ENCODE measurements around the gene TMEM196.

Gene TMEM196

DNA sequence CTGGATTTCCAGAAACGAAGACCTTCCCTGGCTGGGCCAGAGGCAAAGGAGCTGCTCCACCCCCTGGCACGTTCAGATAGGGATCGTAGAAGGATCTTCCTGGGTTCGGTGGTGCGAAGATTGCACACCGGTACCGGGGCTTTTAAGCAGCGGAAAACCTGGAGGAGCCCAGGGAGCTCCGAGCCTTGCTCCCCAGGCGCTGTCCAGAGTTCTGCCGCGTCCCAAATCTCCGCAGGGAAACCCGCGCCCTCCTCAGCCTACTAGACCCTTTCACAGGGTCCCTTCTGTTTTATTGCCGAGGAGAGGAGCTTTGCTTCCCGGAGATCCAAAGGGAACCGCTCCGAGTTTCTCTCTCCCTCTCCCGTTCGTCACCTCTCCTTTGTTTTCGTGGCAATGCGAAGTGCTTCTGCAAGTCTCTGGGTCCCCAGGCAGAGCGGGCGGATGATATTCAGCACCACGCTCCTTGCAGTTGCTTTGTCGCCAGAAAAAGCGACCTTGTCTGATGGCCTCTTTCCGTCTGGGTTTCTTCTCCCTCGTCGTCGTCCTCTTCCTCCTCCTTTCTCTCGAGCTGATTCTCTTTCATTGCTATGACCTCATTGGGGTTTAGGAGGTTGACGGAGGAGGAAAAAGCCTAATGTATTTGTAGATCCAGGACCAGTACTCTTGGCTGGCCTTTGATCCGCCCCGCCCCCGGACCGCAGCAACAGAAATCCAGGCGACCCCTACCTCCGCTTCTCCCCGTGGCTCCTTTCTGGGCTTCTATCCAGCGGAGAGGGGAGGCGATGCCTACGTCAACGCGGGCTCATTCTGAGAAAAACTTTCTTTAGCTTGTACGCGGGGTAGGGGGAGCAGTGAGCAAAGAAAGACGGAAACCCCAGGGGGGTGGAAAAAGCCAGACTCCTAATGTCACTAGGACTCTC is at the start of gene TMEM196:
Gene TMEM196 (minus strand): TSS at position 777 of the 920 bp plus-strand sequence. CDS start 921 bp downstream, outside the sequence.
- DNase-seq (ENCODE audit: extremely low read depth in 1 of 2, low read depth in 1 of 2) = no peak

DNA sequence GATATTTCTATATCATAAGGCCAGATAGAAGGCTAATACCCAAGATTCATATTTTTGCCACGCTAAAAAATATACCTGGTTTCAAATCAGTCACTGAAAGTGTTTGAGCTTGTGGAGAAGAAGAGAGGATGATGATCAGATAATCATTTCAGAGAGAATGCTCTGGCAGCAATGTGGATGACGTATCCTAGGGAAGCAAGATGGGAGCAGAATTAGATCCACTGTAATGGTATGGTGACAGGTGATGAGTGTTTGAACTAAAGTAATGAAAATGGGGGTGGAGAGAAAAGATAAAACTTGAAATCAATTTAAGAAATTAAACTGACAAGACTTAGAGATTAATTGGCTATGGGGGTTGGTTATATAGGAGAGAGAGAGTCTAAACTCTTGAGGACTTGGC is 42.7 kb upstream of the TMEM196 start:
- no peak for DNase-seq (ENCODE audit: extremely low read depth in 1 of 2, low read depth in 1 of 2)

DNA sequence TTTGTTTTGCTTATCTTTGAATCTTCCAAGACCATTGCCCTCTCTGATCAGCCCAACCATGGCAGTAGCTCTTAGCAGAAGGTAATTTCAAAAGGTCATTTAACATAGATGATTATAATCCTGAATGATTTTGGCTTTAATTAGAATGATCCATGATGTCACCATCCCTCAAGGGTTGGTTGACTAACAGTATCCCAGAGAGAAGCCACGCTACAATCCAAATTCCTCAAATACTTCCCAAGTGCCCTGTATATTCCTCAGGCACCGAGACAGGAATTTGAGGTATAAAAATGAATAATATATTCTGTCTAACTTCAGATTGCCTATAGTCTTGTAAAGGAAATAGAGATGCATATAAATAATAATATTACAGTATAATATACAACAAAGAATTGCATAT is 42.1 kb upstream of the TMEM196 start:
- DNase-seq (ENCODE audit: extremely low read depth in 1 of 2, low read depth in 1 of 2) = no peak

DNA sequence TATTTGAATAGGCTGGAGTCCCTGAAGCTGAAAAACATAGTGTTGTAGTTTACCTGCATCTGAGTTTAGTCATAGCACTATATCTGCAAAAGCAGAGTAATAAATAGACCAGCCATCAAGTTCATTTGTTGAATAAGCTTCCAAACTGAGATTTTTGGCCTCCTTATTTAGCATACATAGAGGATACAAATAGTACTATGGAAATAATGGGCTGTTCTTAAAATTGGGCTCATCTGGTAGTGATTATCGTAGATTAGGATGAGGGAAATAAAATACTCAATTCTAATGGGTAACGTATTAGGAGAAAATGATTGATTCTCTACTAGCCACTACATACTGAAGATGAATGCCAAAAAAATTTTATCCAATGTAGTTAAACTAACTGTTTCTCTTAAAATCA is 41.4 kb upstream of the TMEM196 start:
- DNase-seq (ENCODE audit: extremely low read depth in 1 of 2, low read depth in 1 of 2) = no peak

DNA sequence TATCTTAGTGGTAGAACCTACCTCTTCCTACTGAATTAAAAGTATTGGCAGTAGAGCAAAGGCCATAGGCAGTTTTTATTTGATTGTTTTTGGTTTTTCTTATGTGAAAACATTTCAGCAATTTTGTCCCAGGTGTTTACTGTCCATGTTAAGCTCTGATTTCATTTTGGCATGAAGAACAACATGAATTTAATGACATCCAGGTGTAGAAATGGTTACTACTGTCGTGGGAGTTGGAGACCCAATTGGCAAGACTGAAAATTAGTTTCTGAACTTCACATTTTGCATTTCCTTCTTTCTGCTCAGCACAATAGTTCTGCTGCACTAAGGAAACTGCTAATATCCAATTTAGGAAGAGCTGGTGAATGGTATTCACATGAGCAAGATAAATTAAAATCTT is 38.0 kb upstream of the TMEM196 start:
- no peak for DNase-seq (ENCODE audit: extremely low read depth in 1 of 2, low read depth in 1 of 2)

DNA sequence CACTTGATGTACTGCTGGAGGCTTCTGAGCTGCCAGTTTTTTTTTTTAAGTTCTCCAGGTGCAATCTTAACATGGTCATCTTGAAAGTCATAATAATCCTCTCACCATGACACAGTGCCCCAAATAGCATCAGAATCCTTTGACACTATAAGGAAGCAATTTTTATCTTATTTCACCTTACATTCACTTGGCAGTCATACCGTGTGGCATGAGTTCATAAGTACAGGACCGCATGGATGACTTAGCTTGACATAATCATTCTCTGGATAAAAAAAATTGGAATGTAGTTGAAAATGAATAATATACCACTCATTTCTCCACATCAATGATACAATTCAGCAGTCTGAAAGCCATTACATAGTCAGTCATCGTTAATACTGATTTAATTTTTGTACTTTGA is 25.6 kb upstream of the TMEM196 start:
- no peak for DNase-seq (ENCODE audit: extremely low read depth in 1 of 2, low read depth in 1 of 2)

DNA sequence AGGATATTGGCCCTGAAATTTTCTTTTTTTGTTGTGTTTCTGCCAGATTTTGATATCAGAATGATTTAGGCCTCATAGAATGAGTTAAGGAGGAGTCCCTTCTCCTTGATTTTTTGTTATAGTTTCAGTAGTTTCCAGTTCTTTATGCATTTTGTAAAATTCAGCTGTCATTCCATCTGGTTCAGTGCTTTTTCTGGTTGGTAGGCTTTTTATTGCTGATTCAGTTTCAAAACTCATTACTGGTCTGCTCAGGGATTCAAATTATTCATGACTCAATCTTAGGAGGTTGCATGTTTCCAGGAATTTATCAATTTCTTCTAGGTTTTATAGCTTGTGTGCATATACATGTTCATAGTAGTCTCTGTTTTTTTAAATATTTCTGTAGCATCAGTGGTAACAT is 10.1 kb upstream of the TMEM196 start:
- DNase-seq (ENCODE audit: extremely low read depth in 1 of 2, low read depth in 1 of 2) = no peak

DNA sequence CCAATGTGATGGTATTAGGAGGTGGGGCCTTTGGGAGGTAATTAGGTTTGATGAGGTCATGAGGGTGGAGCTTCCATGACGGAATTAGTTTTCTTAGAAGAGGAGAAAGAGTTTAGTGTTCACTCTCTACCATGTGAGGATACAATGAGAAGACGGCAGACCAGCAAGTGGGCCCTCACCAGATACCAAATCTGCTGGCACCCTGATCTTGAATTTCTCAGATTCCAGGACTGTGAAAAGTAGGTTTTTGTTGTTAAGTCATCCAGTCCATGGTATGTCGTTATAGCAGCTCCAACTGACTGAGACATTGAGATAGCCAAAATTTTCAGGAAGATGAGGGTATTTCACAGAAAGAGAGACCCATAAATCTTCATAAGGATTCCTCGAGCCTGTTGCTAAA is 3.6 kb upstream of the TMEM196 start:
- no peak for DNase-seq (ENCODE audit: extremely low read depth in 1 of 2, low read depth in 1 of 2)

DNA sequence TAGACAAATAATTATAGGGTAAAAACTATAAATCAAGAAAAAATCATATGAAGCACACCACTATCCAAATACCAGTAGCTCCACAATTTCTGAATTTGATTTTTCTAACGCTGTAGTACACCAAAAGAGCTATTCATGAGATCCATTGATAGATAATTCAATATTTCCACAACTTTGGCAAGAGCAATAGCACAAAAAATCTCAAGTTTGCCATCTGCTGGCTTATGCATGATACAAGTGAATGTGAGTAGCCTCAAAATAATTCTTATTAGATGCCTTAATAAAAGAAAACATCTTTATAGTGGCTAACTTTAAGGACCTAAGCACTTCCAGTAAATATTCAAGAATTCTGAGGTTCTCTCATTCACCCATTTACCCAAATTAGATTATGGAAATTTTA is 2.2 kb upstream of the TMEM196 start:
- no peak for DNase-seq (ENCODE audit: extremely low read depth in 1 of 2, low read depth in 1 of 2)

DNA sequence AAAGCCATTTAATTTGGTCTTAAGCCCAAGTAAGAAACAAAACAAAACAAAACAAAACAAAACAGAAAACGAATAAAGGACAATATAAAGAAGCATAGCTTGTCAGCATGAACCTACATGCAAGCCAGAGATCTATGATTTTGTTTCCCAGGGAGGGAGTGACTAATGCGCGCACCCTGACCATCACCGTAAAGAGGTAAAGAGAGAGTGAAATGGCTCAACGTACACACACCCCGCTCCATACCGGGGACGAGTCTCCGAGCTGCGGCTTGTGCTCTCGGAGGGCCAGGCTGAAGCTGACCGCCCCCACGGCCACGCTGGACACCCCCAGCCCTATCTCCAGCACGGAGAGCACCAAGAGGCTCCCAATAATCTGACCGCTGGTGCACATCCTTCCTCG is 1.1 kb downstream of the TMEM196 start:
- DNase-seq (ENCODE audit: extremely low read depth in 1 of 2, low read depth in 1 of 2) = no peak

DNA sequence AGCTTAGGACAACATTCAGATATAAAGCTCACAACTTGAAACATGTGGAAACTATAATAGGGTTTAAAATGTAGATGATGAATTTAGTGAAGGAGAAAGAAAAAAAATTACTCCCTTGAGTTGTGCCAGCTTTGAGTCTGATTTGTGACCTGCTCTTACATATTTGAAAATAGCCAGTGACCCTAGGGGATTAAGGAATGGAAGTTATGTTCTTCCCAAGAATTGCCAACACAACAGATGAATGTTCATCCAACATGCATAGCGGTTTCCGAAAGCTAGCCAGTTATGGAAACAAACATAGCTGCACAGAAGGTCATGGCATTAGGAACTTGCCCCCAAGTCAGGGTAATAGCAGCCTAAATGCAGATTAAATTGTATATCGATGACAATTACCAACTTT is 10.8 kb downstream of the TMEM196 start:
- no peak for DNase-seq (ENCODE audit: extremely low read depth in 1 of 2, low read depth in 1 of 2)

DNA sequence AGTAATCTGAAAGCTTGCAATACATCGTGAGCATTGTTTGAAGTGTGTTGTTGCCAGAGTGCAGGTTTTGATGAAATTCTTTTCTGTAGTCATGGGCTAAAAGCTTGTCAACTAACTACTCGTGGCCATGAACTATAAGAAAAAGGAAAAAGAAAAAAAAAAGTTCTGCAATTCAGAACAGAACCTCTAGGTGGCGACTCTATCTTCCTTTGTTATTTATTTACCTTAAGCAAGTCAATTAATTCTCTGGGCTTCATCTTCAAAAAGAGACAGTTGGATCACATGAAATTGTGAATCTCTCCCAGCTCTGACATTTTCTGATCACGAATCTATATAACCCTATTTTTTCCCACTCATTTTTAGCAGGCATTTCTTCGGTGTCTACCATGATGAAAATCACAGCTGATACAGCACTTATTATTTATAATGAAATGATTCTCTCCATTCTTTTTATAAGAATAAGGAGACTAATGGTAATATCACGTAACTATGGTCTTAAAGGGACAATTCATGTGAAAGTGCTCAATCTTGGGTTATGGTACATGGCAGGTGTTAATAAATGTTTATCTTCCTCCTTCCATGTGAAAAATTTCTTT is 18.8 kb downstream of the TMEM196 start:
- DNase-seq (ENCODE audit: extremely low read depth in 1 of 2, low read depth in 1 of 2) = no peak

DNA sequence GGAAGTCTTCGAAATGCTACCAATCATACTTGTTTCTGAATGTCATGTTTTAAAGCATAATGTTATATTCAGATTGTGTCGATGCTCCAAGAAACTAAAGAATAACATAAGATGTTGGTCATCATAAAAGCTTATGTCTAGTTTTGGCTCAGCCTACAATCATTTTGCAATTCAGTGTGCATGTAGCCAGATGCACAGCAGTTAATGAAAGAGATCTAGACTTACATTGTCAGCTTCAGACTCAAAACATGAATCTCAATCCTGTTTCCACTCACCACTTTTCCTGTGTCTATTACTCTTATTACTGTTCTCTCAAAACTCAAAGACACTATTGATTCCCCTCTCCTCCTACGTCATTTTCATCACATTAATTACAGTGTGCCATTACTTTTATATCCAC is 21.4 kb downstream of the TMEM196 start:
- no peak for DNase-seq (ENCODE audit: extremely low read depth in 1 of 2, low read depth in 1 of 2)

DNA sequence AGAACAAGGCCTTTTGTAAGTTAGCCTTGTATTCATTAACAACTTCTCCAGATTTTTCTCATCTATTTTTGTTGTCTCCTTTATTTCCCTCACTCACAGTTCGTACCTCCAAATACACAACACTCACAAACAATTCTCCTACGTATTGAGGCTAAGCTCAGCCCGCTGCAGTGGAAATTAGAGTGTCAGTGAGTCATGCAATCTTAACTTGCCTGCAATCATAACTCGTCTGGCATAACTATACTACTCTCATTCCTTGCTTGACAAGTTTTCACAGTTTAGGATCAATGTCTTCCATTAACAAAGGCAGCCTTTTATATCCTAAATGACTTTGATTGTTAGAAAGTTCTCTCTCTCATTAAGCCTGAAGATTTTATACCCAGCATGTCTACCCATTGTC is 23.8 kb downstream of the TMEM196 start:
- no peak for DNase-seq (ENCODE audit: extremely low read depth in 1 of 2, low read depth in 1 of 2)

DNA sequence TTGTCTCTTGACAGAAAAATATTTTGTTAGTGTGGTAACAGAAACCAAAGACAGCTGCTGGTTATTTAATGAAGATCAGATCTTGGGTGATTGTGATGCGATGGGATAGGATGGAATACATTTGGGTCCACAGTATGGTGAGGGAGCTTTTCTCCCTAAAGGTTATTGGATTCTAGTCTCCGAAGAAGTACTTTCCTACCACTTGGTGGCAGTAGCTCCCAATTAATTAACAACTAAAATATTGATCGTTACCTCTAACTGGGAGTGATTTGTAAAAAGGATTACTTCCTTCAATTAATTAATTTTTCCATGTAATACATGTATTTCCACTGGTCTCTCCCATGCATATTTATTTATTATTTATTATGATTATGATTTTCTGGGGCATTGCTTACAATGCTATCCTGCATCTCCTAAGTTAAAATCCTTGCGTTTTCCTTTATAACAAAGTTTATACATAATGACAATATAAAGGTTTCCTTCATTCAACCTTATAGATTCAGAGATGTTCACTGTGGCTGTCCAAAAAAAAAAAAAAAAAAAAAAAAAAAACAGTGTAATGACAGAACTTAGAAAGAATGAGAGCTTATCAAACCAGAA is 25.6 kb downstream of the TMEM196 start:
- no peak for DNase-seq (ENCODE audit: extremely low read depth in 1 of 2, low read depth in 1 of 2)

DNA sequence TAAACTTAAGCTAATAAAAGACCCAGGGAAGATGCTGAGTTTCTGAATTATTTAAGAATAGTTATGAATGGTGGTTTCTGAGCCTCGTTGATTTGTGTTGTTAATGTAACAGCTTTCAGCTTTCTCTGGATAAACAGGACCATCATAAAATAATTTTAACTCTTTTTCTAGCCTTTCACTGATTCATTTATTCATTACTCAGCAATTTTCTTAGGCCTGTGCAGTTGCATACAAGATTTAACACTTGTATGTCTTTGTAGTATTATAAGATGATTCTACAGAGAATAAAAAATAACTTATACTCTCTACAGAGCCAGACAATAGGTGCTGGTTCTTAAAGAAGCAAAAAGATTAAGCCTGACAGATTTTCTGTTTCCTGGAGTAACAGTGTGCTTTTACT is 29.3 kb downstream of the TMEM196 start:
- no peak for DNase-seq (ENCODE audit: extremely low read depth in 1 of 2, low read depth in 1 of 2)

DNA sequence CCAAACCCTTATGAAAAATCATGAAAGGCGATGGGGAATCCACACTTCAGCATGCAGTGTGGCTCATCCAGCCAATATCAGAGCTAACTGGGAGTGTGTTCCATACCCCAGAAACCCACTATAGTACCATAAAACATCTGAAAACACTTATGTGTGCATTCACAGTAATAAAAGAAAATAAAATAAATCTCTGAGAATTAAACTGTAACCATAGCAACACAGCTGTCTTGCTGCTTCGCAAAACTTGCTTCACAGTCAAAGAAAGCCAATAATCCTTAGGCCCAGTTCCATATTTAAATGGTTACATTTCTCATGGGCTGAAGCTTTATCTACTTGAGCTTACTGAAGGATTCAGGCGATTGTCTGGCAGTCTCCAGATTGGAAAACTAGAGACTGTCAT is 44.7 kb downstream of the TMEM196 start:
- no peak for DNase-seq (ENCODE audit: extremely low read depth in 1 of 2, low read depth in 1 of 2)

DNA sequence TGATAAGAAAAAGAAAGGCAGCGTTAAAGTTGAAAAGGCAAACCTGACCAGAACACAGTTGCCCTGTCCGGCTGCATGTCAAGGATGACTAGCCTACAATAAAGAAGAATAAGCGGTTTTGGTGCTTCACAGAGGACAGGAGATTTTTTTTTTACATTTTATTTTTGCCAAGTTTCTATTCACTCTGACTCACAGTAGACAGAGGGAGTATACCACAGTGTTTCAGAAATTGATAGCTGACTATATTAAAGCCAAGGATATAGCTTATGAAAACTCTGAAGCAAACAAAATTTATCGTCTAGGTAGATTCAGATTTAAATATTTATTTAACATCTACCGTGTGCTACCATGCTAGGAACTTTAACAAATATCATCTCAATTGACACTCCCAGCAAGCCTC is 47.6 kb downstream of the TMEM196 start:
- DNase-seq (ENCODE audit: extremely low read depth in 1 of 2, low read depth in 1 of 2) = no peak

DNA sequence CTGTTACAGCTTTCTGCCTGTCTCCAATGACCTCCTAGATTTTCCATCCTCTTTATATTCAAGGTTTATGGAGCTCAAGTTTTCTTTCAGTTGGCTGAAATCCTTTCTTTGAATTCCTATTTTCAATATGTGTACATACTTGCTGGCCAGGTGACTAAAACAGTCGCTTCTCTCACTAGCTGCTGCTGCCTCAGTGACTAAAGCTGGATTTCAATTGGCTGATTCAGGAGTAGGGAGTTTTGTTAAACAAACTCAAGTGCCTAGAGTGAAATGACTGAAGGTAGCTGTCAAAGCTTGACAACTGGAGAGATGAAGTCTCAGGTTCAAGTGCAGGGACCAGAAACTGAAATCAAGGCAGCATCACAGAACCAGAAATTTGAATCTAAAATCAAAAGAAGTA is 57.9 kb downstream of the TMEM196 start:
- no peak for DNase-seq (ENCODE audit: extremely low read depth in 1 of 2, low read depth in 1 of 2)

DNA sequence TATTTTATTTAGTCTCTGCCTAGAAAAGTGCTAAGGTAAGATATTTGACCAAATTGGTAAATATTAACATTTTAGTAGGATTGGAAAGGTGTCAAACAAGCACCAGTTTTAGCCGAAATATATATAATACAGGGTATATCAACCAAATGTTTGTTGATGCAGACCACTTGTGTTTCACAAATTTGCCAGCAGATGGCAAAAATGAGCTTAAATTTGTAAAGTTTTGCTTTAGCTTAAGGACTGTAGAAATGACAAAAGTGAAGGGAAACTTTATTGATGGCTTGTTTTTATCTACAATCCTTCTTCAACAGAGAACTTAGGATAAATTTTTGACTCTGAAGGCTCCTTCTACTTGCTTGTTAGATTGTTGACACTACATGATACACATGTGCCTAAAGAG is 59.7 kb downstream of the TMEM196 start:
- no peak for DNase-seq (ENCODE audit: extremely low read depth in 1 of 2, low read depth in 1 of 2)

DNA sequence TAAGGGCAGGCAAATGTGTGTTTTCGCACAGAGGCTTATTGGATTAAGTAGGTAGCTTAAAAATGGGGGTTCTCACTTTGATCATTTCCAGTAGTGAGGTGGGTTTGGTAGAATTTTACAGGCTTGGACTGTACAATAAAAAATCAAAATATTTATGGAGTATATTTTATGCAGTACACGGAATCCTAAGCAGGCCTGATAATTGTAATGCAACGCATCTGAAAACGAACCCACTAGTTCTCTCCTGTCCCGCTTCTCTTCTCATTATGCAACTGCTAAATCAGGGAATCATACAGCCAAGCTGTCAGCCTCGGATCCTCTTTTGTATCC is 64.2 kb downstream of the TMEM196 start:
- no peak for DNase-seq (ENCODE audit: extremely low read depth in 1 of 2, low read depth in 1 of 2)
